OCI-LY1 (cell line): Measurements from ENCODE around the gene RASAL2.

Experiments used
- H2AFZ ChIP-seq: fragments of 200-600 bp; sonication (generic), shearing (Covaris generic); 2 replicates; pipeline ENCODE4 v1.6.0; 2014; ENCODE audit warnings: antibody characterized with exemption, mild to moderate bottlenecking, low read length
- H3F3A ChIP-seq: fragments of 200-600 bp; sonication (generic), shearing (Covaris generic); 2 replicates; pipeline ENCODE4 v1.6.0; 2014; ENCODE audit warnings: mild to moderate bottlenecking, antibody characterized with exemption, low read length, moderate library complexity; ENCODE audit not compliant: insufficient read depth
- H3K27ac ChIP-seq: fragments of 200-600 bp; sonication (generic); 2 replicates; pipeline ENCODE4 v1.5.1; 2014; ENCODE audit warnings: low read length, mixed run types, mild to moderate bottlenecking, low read depth; ENCODE audit not compliant: poor library complexity, severe bottlenecking
- H3K27me3 ChIP-seq: fragments of 200-600 bp; sonication (generic); 2 replicates; pipeline ENCODE4 v1.6.0; 2014; ENCODE audit warnings: antibody characterized with exemption, mild to moderate bottlenecking, low read length, moderate library complexity; ENCODE audit not compliant: insufficient read depth
- H3K36me3 ChIP-seq: fragments of 200-600 bp; sonication (generic); 2 replicates; pipeline ENCODE4 v1.6.1; 2014; ENCODE audit warnings: mild to moderate bottlenecking, antibody characterized with exemption, low read length, moderate library complexity, mixed read lengths; ENCODE audit not compliant: insufficient read depth
- H3K4me1 ChIP-seq: fragments of 200-600 bp; sonication (generic); 2 replicates; pipeline ENCODE4 v1.5.1; 2014; ENCODE audit warnings: mild to moderate bottlenecking, low read length, moderate library complexity; ENCODE audit not compliant: insufficient read depth, severe bottlenecking
- H3K4me2 ChIP-seq: fragments of 200-600 bp; sonication (generic), shearing (Covaris generic); 2 replicates; pipeline ENCODE4 v1.6.1; 2014; ENCODE audit warnings: low read length
- H3K4me3 ChIP-seq: fragments of 200-600 bp; sonication (generic); 2 replicates; pipeline ENCODE4 v1.5.1; 2014; ENCODE audit warnings: low read length, low read depth, mild to moderate bottlenecking, mixed read lengths; ENCODE audit not compliant: poor library complexity, severe bottlenecking
- H3K79me2 ChIP-seq: fragments of 200-600 bp; shearing (Covaris generic); 2 replicates; pipeline ENCODE4 v1.6.1; 2016; ENCODE audit warnings: mixed run types, low read length, mixed read lengths; ENCODE audit not compliant: insufficient read depth
- H3K9ac ChIP-seq: fragments of 200-600 bp; sonication (generic), shearing (Covaris generic); 2 replicates; pipeline ENCODE4 v1.6.1; 2014; ENCODE audit warnings: mild to moderate bottlenecking, low read length, mixed read lengths
- H3K9me2 ChIP-seq: fragments of 200-600 bp; sonication (generic), shearing (Covaris generic); 2 replicates; pipeline ENCODE4 v1.6.1; 2014; ENCODE audit warnings: low read depth, mild to moderate bottlenecking, low read length, mixed read lengths
- H3K9me3 ChIP-seq: fragments of 200-600 bp; shearing (Covaris generic); 2 replicates; pipeline ENCODE4 v1.6.1; 2014; ENCODE audit warnings: low read length, mixed read lengths
- H4K20me1 ChIP-seq: fragments of 200-600 bp; sonication (generic), shearing (Covaris generic); 2 replicates; pipeline ENCODE4 v1.6.0; 2016; ENCODE audit warnings: mild to moderate bottlenecking, low read length; ENCODE audit not compliant: insufficient read depth
- EZH2 ChIP-seq: fragments of 200-600 bp; sonication (generic), shearing (Covaris generic); IDR thresholded peaks from 2 replicates; pipeline ENCODE4 v1.8.0; 2017; ENCODE audit warnings: borderline replicate concordance, mixed run types, mild to moderate bottlenecking, antibody characterized with exemption, low read length, moderate library complexity, mixed read lengths
- TF ChIP-seq, protein P1 (sequence below): fragments of 200-600 bp; sonication (generic), shearing (Covaris generic); IDR thresholded peaks from 2 replicates; pipeline ENCODE4 v1.5.1; 2017; ENCODE audit warnings: mild to moderate bottlenecking, antibody characterized with exemption, low read length, moderate library complexity, mixed read lengths

Gene RASAL2

DNA sequence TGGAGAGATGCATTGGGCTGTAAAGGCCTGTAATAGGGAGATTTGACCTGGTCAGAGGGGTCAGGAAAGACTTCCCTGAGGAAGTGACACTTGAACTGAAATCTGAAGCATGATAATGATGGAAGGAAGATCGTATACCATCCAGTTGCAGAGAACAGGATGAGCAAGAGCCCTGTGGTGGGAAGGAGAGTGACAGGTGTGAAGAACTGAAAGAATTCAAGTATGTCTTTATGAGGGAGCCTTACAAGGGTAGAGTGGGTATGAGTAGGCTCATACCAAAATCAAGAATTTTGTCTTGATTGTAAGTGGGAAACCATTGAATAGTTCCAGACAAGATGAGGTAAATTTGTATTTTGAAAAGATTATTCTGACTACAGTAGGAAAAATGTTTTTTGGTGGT, 129.4 kb downstream of the RASAL2 start:
- Histone ChIP-seq H3K36me3 (no peaks in the 10 kb centered on the region), H3K27me3 (no peaks in the 10 kb centered on the region), H3K27ac (no peak overlapping the region), H4K20me1 (no peaks in the 10 kb centered on the region), H3K9ac (no peak overlapping the region), H3K9me2 (no peaks in the 10 kb centered on the region; the same call in 1 of the 2 replicates), H3F3A (no peaks in the 10 kb centered on the region), H3K79me2 (no peaks in the 10 kb centered on the region), H2AFZ (no peak overlapping the region), H3K4me1 (no peaks in the 10 kb centered on the region), H3K9me3 (no peaks in the 10 kb centered on the region), H3K4me3 (no peak overlapping the region), H3K4me2 (no peak overlapping the region)
- no peak for TF ChIP-seq EZH2
- TF ChIP-seq, protein P1, sequence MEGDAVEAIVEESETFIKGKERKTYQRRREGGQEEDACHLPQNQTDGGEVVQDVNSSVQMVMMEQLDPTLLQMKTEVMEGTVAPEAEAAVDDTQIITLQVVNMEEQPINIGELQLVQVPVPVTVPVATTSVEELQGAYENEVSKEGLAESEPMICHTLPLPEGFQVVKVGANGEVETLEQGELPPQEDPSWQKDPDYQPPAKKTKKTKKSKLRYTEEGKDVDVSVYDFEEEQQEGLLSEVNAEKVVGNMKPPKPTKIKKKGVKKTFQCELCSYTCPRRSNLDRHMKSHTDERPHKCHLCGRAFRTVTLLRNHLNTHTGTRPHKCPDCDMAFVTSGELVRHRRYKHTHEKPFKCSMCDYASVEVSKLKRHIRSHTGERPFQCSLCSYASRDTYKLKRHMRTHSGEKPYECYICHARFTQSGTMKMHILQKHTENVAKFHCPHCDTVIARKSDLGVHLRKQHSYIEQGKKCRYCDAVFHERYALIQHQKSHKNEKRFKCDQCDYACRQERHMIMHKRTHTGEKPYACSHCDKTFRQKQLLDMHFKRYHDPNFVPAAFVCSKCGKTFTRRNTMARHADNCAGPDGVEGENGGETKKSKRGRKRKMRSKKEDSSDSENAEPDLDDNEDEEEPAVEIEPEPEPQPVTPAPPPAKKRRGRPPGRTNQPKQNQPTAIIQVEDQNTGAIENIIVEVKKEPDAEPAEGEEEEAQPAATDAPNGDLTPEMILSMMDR = no peak

DNA sequence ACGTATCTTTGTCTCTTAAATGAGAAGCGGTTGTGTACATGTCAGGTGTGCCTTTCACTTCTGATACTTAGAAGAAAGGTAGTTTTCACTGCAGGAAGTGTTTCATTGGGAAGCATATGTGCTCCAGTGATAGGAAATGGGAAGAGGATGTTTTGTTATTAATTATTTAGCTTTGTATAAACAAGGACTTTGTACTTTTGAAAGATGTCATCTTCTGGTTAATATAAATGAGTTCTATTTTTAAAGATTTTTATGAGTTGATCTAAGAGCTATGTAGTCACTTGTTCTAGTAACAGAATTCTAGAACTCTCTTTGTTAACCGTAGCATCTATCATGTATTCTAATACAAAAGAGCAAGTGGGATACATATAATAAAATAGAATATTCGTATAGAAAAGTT, 130.5 kb downstream of the RASAL2 start:
- Histone ChIP-seq H3K4me1 (no peaks in the 10 kb centered on the region), H3K4me2 (no peak overlapping the region), H3K27ac (no peak overlapping the region), H3K9ac (no peak overlapping the region), H4K20me1 (no peaks in the 10 kb centered on the region), H3K9me2 (no peaks in the 10 kb centered on the region; the same call in 1 of the 2 replicates), H2AFZ (no peak overlapping the region), H3K9me3 (no peaks in the 10 kb centered on the region), H3K4me3 (no peak overlapping the region), H3K27me3 (no peaks in the 10 kb centered on the region), H3F3A (no peaks in the 10 kb centered on the region), H3K79me2 (no peaks in the 10 kb centered on the region), H3K36me3 (no peaks in the 10 kb centered on the region)
- TF ChIP-seq, protein P1 = no peak
- TF ChIP-seq EZH2 = no peak

DNA sequence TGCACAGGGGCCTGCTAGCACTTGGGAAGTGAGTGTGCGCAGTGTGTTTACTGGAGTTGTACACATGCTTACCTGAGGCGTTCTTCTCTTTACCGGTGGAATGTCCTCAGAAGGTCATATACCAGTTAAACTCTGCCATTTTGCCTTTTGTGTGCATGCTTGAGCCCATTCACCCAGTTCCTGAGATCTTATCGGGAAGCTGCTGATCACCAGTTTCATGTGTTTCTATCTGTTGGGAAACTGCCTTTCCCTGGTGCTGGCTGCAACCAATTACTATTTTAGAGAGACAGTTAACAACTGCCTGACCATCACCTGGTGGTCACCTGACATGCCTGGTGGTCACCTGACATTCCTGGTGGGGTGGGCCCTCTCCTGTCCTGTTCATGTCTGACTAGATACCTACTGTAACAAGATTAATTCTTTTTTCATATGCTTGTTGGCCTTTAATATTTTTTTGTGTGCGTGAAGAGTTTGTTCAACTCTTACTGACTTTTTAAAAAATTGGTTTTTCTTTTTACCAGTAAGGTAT, 137.0 kb downstream of the RASAL2 start:
- no peaks in the 10 kb centered on the region for H3K9me3 ChIP-seq
- H3K4me3 ChIP-seq = no peak overlapping the region
- no peaks in the 10 kb centered on the region for H3K27me3 ChIP-seq
- TF ChIP-seq EZH2 = no peak
- TF ChIP-seq, protein P1 = no peak
- no peak overlapping the region for H2AFZ ChIP-seq
- no peaks in the 10 kb centered on the region for H3K79me2 ChIP-seq
- no peaks in the 10 kb centered on the region for H3F3A ChIP-seq
- no peaks in the 10 kb centered on the region for H3K36me3 ChIP-seq
- H4K20me1 ChIP-seq = no peaks in the 10 kb centered on the region
- H3K27ac ChIP-seq = no peak overlapping the region
- no peaks in the 10 kb centered on the region for H3K4me1 ChIP-seq
- H3K9me2 ChIP-seq = no peaks in the 10 kb centered on the region
- H3K4me2 ChIP-seq = no peak overlapping the region
- H3K9ac ChIP-seq = no peak overlapping the region
